Muscle layer of duodenum (tissue), 2 donors: Measurements from ENCODE around the gene VSIG10L.

Experiments used
- H3K27ac ChIP-seq: one replicate; pipeline ENCODE4 v1.7.0; 2013; ENCODE audit warnings: mild to moderate bottlenecking, low read length
- H3K27me3 ChIP-seq: one replicate; pipeline ENCODE4 v1.7.0; 2013; ENCODE audit warnings: low read depth, mild to moderate bottlenecking, control low read depth, low read length
- H3K36me3 ChIP-seq, 2 donors: one replicate each; pipeline ENCODE4 v1.7.0; 2013; ENCODE audit warnings: low read length in 2 of 2, control low read depth in 1 of 2, mild to moderate bottlenecking in 1 of 2; ENCODE audit not compliant: insufficient read depth in 2 of 2, control insufficient read depth in 1 of 2
- H3K4me1 ChIP-seq, 2 donors: one replicate each; pipeline ENCODE4 v1.7.0; 2013; ENCODE audit warnings: low read length in 2 of 2, mild to moderate bottlenecking in 2 of 2, control low read depth in 1 of 2, moderate library complexity in 1 of 2; ENCODE audit not compliant: insufficient read depth in 2 of 2, control insufficient read depth in 1 of 2
- H3K4me3 ChIP-seq, 2 donors: one replicate each; pipeline ENCODE4 v1.7.0; 2013; ENCODE audit warnings: low read length in 2 of 2, low read depth in 1 of 2, mild to moderate bottlenecking in 1 of 2
- H3K9me3 ChIP-seq, 2 donors: one replicate each; pipeline ENCODE4 v1.7.0; 2013; ENCODE audit warnings: low read length in 2 of 2, control low read depth in 1 of 2, mild to moderate bottlenecking in 1 of 2; ENCODE audit not compliant: control insufficient read depth in 1 of 2
- donor health status: healthy.

Gene VSIG10L

DNA sequence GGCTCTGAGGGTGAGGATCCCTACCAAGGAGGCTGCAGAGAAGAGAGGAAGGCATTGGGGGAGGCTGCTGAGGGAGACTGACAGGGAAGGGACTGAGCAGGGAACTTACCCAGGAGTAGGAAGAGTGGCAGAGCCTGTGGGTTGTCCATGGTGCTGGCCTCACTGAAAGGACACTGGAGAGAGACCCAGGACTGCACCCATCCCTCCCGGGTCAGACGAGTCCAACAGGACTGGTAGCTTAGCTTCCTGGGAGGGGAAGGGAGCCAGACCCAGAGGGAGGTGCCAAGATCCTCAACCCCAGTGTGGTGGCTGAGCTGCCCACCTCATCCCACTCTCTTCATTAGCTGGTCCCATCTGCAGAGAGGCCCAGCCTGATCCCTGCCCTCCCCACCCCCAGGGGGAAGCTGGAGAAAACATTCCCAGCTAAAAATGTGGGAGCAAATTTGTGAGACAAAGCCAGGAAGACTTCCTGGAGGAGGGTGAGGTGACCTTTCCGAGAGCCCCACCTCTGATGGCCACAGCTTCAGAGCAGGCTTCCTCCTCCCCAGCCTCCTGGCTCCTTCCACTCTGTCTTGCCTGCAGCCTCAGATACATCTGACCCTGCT lies at the start of gene VSIG10L:
TSS of gene VSIG10L (minus strand) at position 164 of the 605 bp plus-strand sequence. CDS start at position 149, 15 bp downstream.
- H3K27ac ChIP-seq: no peak within 1 kb of the TSS
- peaks cover 3 to 21% of the 10 kb centered on the region in 2 donors for H3K4me1 ChIP-seq
- H3K4me3 ChIP-seq: no peak within 1 kb of the TSS
- H3K36me3 ChIP-seq: peaks cover under 1 to 16% of the 10 kb centered on the region in 2 donors
- H3K27me3 ChIP-seq: no peaks in the 10 kb centered on the region
- H3K9me3 ChIP-seq: no peaks in the 10 kb centered on the region

DNA sequence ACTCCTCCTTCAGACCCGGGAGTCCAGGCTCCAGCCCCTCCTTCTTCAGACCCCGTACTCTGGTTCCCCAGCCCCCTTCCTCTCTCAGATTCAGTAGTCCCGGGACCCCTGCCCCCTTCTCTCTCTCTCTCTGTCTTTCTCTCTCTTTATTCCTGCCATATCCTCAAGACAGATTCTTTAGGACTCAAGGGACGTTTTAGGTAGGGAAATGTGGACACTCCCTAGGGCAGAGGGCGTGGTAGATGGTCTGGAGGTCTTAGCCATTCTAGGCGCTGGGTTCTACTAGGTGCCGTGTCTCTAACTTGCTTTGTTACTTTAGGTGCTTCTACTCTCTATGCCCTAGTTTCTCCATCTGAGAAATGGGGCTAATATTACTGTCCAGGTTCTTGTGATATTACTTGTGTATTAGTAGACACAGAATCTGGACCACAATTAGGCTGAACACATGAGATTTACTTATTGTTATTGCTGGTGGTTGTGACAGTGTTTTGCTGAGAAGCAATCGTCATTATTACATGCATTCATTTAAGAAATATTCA lies 49.2 kb upstream of the VSIG10L start:
- no peak overlapping the region for H3K27ac ChIP-seq
- H3K36me3 ChIP-seq: no peaks in the 10 kb centered on the region
- no peaks in the 10 kb centered on the region for H3K27me3 ChIP-seq
- H3K4me1 ChIP-seq: peaks cover 0 to 12% of the 10 kb centered on the region in 2 donors
- no peaks in the 10 kb centered on the region for H3K9me3 ChIP-seq
- no peak overlapping the region for H3K4me3 ChIP-seq

DNA sequence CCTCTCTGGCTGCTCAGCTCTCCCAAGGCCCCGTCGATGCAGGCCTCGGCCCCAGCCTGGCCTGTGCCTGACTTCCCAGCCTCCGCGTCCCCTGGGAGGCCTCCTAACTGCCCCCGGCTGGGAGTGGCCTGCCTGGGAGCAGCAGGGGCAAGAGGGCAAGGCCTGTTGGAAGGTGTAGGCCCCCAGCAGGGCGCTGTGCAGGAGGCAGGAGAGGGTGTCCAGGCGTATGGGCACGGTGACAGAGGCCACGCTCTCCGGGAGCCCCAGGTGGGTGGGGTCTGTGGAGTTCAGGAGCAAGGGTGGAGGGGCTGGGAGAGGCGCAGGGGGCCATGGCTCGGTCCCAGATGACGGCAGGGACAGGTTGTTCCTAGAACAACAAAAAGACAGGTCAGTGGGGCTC lies 47.2 kb upstream of the VSIG10L start:
- Histone ChIP-seq H3K27me3 (no peaks in the 10 kb centered on the region), H3K4me1 (peaks cover 0 to 4% of the 10 kb centered on the region in 2 donors), H3K4me3 (no peak overlapping the region), H3K27ac (no peak overlapping the region), H3K9me3 (no peaks in the 10 kb centered on the region), H3K36me3 (no peaks in the 10 kb centered on the region)

DNA sequence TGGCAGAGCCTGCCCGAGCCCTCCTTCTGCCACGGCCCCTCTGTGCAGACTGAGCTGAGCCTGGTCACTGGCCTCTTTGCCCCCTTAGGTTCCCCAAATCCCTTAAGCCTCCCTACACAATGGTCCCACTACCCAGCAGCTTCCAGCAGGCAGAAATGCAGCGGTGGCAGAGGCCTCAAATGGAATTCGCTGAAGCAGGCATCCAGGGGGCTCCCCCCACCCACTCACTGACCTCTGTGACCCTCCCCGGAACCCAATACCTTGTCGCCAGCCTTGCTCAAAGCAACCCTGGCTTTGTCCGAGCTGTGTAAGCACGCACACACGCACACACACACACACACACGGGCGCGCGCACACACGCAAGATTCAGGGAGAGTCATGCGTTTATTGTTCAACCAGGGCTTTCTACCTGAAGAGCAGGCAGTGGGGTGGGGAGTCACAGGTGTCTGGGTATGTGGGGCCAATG lies 46.0 kb upstream of the VSIG10L start, which contains the start of gene LIM2:
TSS of gene LIM2 (minus strand) at position 51 of the 466 bp plus-strand sequence. CDS start 531 bp downstream, outside the sequence.
- Histone ChIP-seq H3K27me3 (no peaks in the 10 kb centered on the region), H3K36me3 (no peaks in the 10 kb centered on the region), H3K9me3 (no peaks in the 10 kb centered on the region), H3K4me3 (no peak within 1 kb of the TSS), H3K4me1 (no peaks in the 10 kb centered on the region), H3K27ac (no peak within 1 kb of the TSS)

DNA sequence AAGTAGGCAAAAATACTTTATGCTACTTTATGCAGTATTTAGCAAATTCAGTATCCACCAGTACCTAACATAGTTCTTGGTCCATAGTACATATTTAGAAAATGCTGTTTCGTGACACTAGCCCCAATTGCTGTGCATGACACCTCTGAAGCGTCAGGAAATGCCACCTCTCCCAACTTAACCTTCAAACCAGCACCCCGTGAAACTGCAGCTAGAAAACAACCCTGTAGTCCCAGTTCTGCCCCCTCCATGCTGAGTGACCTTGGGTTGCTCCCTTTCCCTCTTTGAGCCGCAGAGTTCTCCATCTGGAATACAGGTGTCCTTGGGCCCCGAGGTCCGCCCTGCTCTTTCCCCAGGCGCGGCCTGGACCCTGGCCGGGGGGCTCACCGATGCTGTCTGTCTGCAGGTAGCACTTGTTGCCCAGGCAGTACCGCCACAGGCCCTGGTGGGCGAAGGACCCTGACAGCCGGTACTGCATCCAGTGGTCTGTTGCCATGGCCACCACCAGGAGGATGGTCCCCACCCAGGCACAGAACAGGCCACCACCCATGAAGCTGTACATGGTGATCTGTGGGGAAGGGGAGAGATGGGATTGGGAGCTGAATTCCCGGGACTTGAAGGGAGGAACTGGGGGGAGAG lies 45.1 kb upstream of the VSIG10L start:
- Histone ChIP-seq H3K27ac (no peak overlapping the region), H3K4me1 (no peaks in the 10 kb centered on the region), H3K4me3 (no peak overlapping the region), H3K27me3 (no peaks in the 10 kb centered on the region), H3K36me3 (no peaks in the 10 kb centered on the region), H3K9me3 (no peaks in the 10 kb centered on the region)

DNA sequence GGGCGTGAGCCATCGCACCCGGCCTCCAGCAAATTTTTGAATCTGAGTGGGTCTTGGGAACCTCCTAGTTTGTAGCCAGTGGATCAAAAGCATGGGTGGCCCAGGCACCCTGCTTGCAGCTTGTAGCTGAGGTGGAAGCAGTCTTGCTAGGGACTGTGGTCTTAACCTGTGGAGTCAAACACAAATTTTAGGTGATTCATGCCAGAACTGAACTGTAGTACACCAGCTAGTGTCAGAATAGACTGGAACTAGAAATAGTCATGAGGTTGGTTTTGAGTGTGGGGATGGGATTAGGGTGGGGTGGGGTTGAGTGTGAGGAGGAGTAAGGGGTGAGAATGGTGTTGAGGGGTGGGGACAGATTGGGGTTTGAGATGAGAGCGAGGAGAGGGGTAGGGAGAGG lies 40.1 kb upstream of the VSIG10L start:
- no peaks in the 10 kb centered on the region for H3K27me3 ChIP-seq
- H3K9me3 ChIP-seq: no peaks in the 10 kb centered on the region
- no peaks in the 10 kb centered on the region for H3K36me3 ChIP-seq
- H3K4me1 ChIP-seq: no peaks in the 10 kb centered on the region
- no peak overlapping the region for H3K27ac ChIP-seq
- no peak overlapping the region for H3K4me3 ChIP-seq

DNA sequence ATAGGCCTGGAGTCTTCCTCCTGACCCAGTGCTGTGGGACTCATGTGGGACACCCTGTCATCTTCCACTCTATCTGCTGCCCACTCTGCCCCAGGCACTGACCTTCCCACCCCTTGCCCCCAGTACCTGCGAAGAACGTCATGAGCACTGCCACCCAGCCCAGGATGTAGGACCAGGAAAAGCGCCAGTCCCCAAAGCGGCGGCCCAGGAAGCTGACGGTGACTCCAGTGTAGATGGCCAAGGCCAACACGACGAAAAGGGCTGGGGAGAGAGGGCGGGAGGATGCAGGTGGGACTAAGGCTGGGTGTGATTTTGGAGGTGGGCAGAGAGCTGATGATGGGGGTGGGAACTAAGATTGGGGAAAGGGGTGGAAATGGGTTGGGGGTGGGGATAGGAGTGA lies 38.4 kb upstream of the VSIG10L start:
- H3K4me3 ChIP-seq: no peak overlapping the region
- H3K36me3 ChIP-seq: no peaks in the 10 kb centered on the region
- H3K4me1 ChIP-seq: no peaks in the 10 kb centered on the region
- H3K27ac ChIP-seq: no peak overlapping the region
- no peaks in the 10 kb centered on the region for H3K9me3 ChIP-seq
- no peaks in the 10 kb centered on the region for H3K27me3 ChIP-seq

DNA sequence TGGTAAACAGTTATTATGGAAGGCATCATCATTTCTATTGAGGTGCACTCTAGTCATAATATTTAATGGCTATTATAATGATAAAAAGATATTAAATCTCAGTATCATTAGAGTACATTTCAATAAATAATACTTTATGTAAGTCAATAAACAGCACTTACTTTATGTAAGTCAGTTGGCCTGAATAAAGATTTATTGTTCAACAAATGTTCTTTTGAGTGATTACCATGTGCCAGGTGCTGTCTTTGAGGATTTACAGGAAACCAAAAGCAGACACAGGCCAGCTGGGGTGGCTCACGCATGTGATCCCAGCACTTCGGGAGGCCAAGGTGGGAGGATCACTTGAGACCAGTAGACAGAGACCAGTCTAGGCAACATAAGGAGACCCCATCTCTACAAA lies 35.5 kb upstream of the VSIG10L start:
- H3K9me3 ChIP-seq: no peaks in the 10 kb centered on the region

DNA sequence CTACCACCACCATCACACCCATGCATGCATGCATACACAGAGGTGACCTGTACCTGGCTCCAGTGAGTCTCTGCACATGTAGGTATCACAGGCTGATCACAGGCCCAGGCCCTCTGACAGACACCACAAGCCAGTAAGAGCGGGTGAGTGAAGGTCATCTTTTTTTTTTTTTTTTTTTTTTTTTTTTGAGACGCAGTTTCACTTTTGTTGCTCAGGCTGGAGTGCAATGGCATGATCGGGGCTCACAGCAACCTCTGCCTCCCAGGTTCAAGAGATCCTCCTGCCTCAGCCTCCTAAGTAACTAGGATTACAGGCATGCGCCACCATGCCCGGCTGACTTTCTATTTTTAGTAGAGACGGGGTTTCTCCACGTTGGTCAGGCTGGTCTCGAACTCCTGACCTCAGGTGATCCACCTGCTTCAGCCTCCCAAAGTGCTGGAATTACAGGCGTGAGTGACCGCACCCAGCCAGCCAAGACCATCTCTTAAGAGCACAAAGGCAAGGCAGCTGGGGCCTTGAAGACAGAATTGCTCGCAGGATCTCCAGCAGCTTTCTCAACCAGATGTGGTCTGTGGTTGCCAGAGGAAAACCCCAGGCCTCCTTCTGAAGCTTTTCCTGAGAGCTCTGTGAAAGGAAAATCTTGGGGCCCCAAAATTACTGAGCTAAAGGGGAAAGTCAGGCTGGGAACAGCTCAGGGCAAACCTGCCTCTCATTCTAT lies 33.7 kb upstream of the VSIG10L start:
- Histone ChIP-seq H3K27ac (no peak overlapping the region), H3K4me3 (no peak overlapping the region), H3K36me3 (no peaks in the 10 kb centered on the region), H3K27me3 (no peaks in the 10 kb centered on the region), H3K4me1 (no peaks in the 10 kb centered on the region), H3K9me3 (no peaks in the 10 kb centered on the region)

More for the DNA sequence above, 35.5 kb upstream of the VSIG10L start:
- no peaks in the 10 kb centered on the region for H3K27me3 ChIP-seq
- H3K27ac ChIP-seq: no peak overlapping the region
- H3K4me1 ChIP-seq: no peaks in the 10 kb centered on the region
- H3K4me3 ChIP-seq: no peak overlapping the region
- no peaks in the 10 kb centered on the region for H3K36me3 ChIP-seq

DNA sequence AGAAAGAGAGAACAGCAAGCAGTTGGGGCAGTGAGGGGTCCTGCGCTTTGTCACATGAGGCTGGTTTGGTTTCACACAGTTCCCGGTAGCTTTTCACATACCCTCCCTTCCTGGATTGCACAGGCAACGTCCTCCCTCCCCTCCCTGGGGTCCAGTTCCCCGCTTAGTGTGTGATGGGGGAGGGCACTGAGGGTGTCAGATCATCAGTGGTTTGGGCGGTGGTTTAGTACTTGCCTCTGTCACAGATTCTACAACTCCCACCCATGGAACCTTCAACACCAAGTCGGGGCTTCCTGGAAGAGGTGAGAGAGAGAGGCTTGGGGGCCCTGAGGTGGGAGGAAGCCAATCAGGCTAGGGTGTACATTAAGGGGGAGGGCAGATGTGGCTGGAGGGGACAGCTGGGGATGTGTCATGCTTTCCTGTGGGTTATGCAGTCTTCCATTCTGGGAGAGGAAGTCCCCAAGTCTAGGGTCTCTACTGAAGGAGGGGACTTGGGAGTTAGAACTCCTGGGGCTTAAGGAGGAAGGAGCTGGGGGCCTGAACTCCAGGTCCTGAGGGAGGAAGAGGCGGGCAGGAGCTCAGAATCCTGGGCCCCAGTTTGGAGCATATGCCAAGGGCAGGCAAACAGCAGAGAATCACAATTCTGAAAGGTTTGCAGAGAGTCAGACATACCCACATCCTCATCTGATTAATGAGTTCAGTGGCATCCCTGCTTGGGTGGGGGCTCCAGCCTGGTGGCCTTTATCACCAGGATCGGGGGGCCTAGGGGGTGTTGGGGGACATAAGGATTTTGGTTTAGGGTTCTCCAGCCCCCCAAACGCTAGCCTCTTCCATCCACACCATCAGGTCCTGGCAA lies 30.9 kb upstream of the VSIG10L start, which contains the start of gene NKG7:
TSS of gene NKG7 (minus strand) at position 6 of the 856 bp plus-strand sequence. CDS start 119 bp downstream, outside the sequence.
- Histone ChIP-seq H3K9me3 (no peaks in the 10 kb centered on the region), H3K27me3 (no peaks in the 10 kb centered on the region), H3K4me3 (no peak within 1 kb of the TSS), H3K36me3 (no peaks in the 10 kb centered on the region), H3K4me1 (peaks cover 0 to 8% of the 10 kb centered on the region in 2 donors), H3K27ac (no peak within 1 kb of the TSS)
